GM06990 (cell line): ENCODE measurements around the gene SEL1L.

Source experiments
- DNase-seq: peaks from one replicate; pipeline ENCODE4 v3.0.0-alpha.2; 2011; ENCODE audit not compliant: insufficient read length; ENCODE audit errors: extremely low read depth
- H3K27me3 ChIP-seq: replicated peaks from 2 replicates; pipeline ENCODE4 v1.6.0; 2011; ENCODE audit warnings: low read length; ENCODE audit not compliant: control insufficient read depth, insufficient read depth
- H3K36me3 ChIP-seq: 2 replicates; pipeline ENCODE4 v1.5.1; 2011; ENCODE audit warnings: low read length; ENCODE audit not compliant: control insufficient read depth, insufficient read depth
- H3K4me3 ChIP-seq: replicated peaks from 2 replicates; pipeline ENCODE4 v1.5.1; 2011; ENCODE audit warnings: low read depth, mild to moderate bottlenecking, control low read depth, low read length
- CTCF ChIP-seq: IDR thresholded peaks from 2 replicates; pipeline ENCODE4 v1.5.1; 2011; ENCODE audit warnings: low read length, control low read depth, mild to moderate bottlenecking, inconsistent platforms; ENCODE audit not compliant: insufficient read depth, poor library complexity, severe bottlenecking

Gene SEL1L

GRCh38 chr14:81506487-81506886, 27.2 kb downstream of the SEL1L start:
- no peak for TF ChIP-seq CTCF
- Histone ChIP-seq H3K27me3 (no peaks in the 10 kb centered on the region), H3K36me3 (peaks cover 13% of the 10 kb centered on the region), H3K4me3 (no peak overlapping the region)
- no peak for DNase-seq

DNA sequence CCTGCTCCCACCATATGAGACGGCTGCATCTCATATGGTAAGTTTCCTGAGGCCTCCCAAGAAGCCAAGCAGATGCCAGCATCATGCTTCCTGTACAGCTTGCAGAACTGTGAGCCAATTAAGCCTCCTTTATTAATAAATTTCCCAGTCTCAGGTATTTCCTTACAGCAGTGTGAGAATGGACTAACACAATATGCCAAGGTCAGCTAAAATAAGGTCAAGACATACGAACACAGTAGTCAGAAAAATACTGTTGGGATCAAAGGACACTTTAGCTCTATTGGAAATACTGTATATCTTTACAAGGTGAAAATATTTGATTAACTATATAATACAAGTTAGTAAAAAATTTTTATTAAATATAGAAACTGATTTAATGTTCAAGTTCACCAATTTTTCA, 28.8 kb downstream of the SEL1L start:
- no peak for DNase-seq
- no peak for TF ChIP-seq CTCF
- H3K27me3 ChIP-seq: no peaks in the 10 kb centered on the region
- H3K4me3 ChIP-seq: no peak overlapping the region
- peaks cover 16% of the 10 kb centered on the region for H3K36me3 ChIP-seq

DNA sequence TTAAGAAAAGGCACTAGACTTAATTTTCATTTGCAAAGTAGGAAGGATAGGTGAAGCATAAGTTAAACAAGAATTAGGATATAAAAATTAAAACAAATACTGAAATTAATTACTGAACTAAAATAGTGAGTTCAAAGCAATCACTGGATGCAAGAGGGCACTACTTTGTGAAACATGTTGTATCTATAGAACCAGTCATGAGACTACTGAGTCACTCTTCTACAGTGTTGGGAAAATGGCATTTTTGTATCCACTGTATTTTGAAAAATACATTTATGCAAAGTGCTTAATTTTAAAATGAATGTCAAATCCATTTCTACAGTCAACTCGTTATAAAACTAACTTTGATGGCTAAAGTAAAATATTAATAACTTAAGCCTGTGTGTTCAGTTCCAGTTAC, 47.9 kb downstream of the SEL1L start:
- Histone ChIP-seq H3K27me3 (no peaks in the 10 kb centered on the region), H3K36me3 (peaks cover 14% of the 10 kb centered on the region), H3K4me3 (no peak overlapping the region)
- no peak for DNase-seq
- TF ChIP-seq CTCF: no peak

GRCh38 chr14:81485372-81485771, 48.3 kb downstream of the SEL1L start:
- TF ChIP-seq CTCF: no peak
- H3K4me3 ChIP-seq: no peak overlapping the region
- DNase-seq: no peak
- H3K27me3 ChIP-seq: no peaks in the 10 kb centered on the region
- peaks cover 17% of the 10 kb centered on the region for H3K36me3 ChIP-seq

- Histone ChIP-seq H3K4me3 (no peak overlapping the region), H3K27me3 (no peaks in the 10 kb centered on the region), H3K36me3 (peaks cover 17% of the 10 kb centered on the region)
- TF ChIP-seq CTCF: no peak
- DNase-seq: no peak
Measured at GRCh38 chr14:81484120-81484519, 49.5 kb downstream of the SEL1L start.

DNA sequence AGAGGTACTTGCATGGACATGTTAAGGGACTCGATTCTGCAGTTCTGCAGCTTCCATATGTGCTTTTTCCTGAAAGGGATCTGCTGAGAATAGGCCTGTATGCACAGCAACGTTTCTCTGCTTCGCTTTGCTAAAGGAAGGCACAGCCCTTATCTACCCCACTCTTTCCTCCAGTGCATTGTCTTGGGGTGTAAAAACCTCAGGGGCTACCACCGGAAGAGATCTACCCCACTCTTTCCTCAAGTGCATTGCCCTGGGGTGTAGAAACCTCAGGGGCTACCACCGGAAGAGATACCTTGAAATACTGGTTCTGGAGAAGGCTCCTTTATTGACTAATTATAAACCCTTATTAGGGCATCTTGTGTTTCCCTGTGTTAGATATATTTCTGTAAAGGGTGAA, 52.9 kb downstream of the SEL1L start:
- no peak for TF ChIP-seq CTCF
- no peak for DNase-seq
- H3K4me3 ChIP-seq: no peak overlapping the region
- H3K36me3 ChIP-seq: peaks cover 17% of the 10 kb centered on the region
- H3K27me3 ChIP-seq: no peaks in the 10 kb centered on the region
